Measurements from ENCODE around the gene SLCO1C1.

DNA sequence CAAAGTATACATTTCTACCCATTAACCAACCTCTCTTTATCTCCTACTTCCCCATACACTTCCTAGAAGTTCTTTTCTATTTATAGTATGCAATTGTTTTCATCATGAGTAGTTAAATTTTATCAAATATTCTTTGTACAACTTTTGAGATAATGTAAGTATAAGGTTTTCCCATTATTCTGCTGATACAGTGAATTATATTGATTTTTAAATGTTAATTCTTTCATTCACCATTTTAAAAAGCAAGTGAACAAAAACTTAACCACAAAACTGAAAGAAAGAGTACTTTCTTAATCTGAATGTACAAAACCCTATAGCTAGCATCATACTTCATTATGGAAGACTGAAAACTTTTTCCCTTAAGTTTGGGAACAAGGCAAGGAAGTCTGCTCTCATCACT lies 105.9 kb downstream of the SLCO1C1 start:
- TF ChIP-seq, protein P1, sequence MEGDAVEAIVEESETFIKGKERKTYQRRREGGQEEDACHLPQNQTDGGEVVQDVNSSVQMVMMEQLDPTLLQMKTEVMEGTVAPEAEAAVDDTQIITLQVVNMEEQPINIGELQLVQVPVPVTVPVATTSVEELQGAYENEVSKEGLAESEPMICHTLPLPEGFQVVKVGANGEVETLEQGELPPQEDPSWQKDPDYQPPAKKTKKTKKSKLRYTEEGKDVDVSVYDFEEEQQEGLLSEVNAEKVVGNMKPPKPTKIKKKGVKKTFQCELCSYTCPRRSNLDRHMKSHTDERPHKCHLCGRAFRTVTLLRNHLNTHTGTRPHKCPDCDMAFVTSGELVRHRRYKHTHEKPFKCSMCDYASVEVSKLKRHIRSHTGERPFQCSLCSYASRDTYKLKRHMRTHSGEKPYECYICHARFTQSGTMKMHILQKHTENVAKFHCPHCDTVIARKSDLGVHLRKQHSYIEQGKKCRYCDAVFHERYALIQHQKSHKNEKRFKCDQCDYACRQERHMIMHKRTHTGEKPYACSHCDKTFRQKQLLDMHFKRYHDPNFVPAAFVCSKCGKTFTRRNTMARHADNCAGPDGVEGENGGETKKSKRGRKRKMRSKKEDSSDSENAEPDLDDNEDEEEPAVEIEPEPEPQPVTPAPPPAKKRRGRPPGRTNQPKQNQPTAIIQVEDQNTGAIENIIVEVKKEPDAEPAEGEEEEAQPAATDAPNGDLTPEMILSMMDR (conservative IDR thresholded peaks at IDR 0.05 in 1 of 2, IDR thresholded peaks at IDR 0.05 in 1 of 2; ENCODE audit: extremely low read depth in 1 of 2, insufficient read depth in 1 of 2, low read depth in 1 of 2, low read length in 2 of 2): no peak
- TF ChIP-seq EZH2 (IDR thresholded peaks at IDR 0.05; ENCODE audit: borderline replicate concordance, low read length): no peak

Measured in mammary epithelial cell (primary cell).